PC-3 (cell line): Measurements from ENCODE around the gene CDH12.

Experiments
- CTCF ChIP-seq: fragments of 300-600 bp; sonication (generic); conservative IDR thresholded peaks from 2 replicates; pipeline ENCODE4 v1.5.1; 2017; ENCODE audit warnings: antibody characterized with exemption, low read depth, mild to moderate bottlenecking, low read length
- EZH2 ChIP-seq: fragments of 300-600 bp; sonication (generic); IDR thresholded peaks from one replicate; pipeline ENCODE4 v1.6.1; 2017; ENCODE audit warnings: antibody characterized with exemption, mild to moderate bottlenecking, low read length; ENCODE audit not compliant: unreplicated experiment
- EZH2phosphoT487 ChIP-seq: fragments of 300-600 bp; sonication (generic); IDR thresholded peaks from 2 replicates; pipeline ENCODE4 v1.6.1; 2018; ENCODE audit warnings: mild to moderate bottlenecking, antibody characterized with exemption, low read length, borderline replicate concordance

GRCh38 chr5:22855824-22856223, 2.7 kb upstream of the CDH12 start:
- no peak for TF ChIP-seq EZH2
- TF ChIP-seq CTCF, result no peak
- TF ChIP-seq EZH2phosphoT487, result no peak
